GM06990 (cell line): ENCODE results near the gene MIPEP.

Source experiments
- DNase-seq: peaks from one replicate; pipeline ENCODE4 v3.0.0-alpha.2; 2011; ENCODE audit not compliant: insufficient read length; ENCODE audit errors: extremely low read depth
- H3K27me3 ChIP-seq: replicated peaks from 2 replicates; pipeline ENCODE4 v1.6.0; 2011; ENCODE audit warnings: low read length; ENCODE audit not compliant: control insufficient read depth, insufficient read depth
- H3K36me3 ChIP-seq: 2 replicates; pipeline ENCODE4 v1.5.1; 2011; ENCODE audit warnings: low read length; ENCODE audit not compliant: control insufficient read depth, insufficient read depth
- H3K4me3 ChIP-seq: replicated peaks from 2 replicates; pipeline ENCODE4 v1.5.1; 2011; ENCODE audit warnings: low read depth, mild to moderate bottlenecking, control low read depth, low read length
- CTCF ChIP-seq: IDR thresholded peaks from 2 replicates; pipeline ENCODE4 v1.5.1; 2011; ENCODE audit warnings: low read length, control low read depth, mild to moderate bottlenecking, inconsistent platforms; ENCODE audit not compliant: insufficient read depth, poor library complexity, severe bottlenecking

Gene MIPEP

GRCh38 chr13:23744315-23744714, 144.9 kb downstream of the MIPEP start:
- no peak for DNase-seq
- H3K36me3 ChIP-seq, result no peaks in the 10 kb centered on the region; the same call in none of the 2 replicates

GRCh38 chr13:23743278-23744076, 145.7 kb downstream of the MIPEP start:
- H3K4me3 ChIP-seq, result no peak overlapping the region
- DNase-seq, result no peak
- no peaks in the 10 kb centered on the region for H3K27me3 ChIP-seq
- no peak for TF ChIP-seq CTCF
- H3K36me3 ChIP-seq, result no peaks in the 10 kb centered on the region; the same call in none of the 2 replicates

More at GRCh38 chr13:23744315-23744714, 144.9 kb downstream of the MIPEP start:
- H3K27me3 ChIP-seq, result no peaks in the 10 kb centered on the region
- no peak for TF ChIP-seq CTCF
- H3K4me3 ChIP-seq, result no peak overlapping the region

GRCh38 chr13:23741879-23742510, 147.2 kb downstream of the MIPEP start:
- no peak for DNase-seq
- Histone ChIP-seq H3K4me3 (no peak overlapping the region), H3K27me3 (no peaks in the 10 kb centered on the region), H3K36me3 (no peaks in the 10 kb centered on the region; the same call in none of the 2 replicates)
- TF ChIP-seq CTCF, result peak; percentile 57

GRCh38 chr13:23740002-23740401, 149.2 kb downstream of the MIPEP start:
- H3K27me3 ChIP-seq, result no peaks in the 10 kb centered on the region
- DNase-seq, result no peak
- TF ChIP-seq CTCF, result no peak
- no peaks in the 10 kb centered on the region; the same call in 1 of the 2 replicates for H3K36me3 ChIP-seq
- no peak overlapping the region for H3K4me3 ChIP-seq

GRCh38 chr13:23739596-23739995, 149.6 kb downstream of the MIPEP start:
- no peaks in the 10 kb centered on the region for H3K27me3 ChIP-seq
- no peak for TF ChIP-seq CTCF
- no peak overlapping the region for H3K4me3 ChIP-seq
- no peaks in the 10 kb centered on the region; the same call in 1 of the 2 replicates for H3K36me3 ChIP-seq
- DNase-seq, result no peak
